GM23338 (cell line): Measurements from ENCODE around the gene HIVEP3. TPM values are rescaled to one million over a fixed set of nuclear protein-coding genes. Genes with fewer than 3 reads are reported as not detected.

Experiments used
- ATAC-seq: fragments of 200-7000 bp; cut with Tn5 transposase; 3 replicates; pipeline ENCODE4 v1.9.1; 2020
- DNase-seq: peaks from one replicate; pipeline ENCODE4 v3.0.0-alpha.2; 2015; ENCODE audit warnings: low spot score
- H2AFZ ChIP-seq: fragments of 200-600 bp; sonication (generic); 2 replicates; pipeline ENCODE4 v1.8.0; 2016; ENCODE audit warnings: antibody characterized with exemption, mild to moderate bottlenecking, moderate library complexity
- H3F3A ChIP-seq: fragments of 200-600 bp; sonication (generic); replicated peaks from 2 replicates; pipeline ENCODE4 v1.8.0; 2017; ENCODE audit warnings: antibody characterized with exemption, mixed run types, low read depth
- H3K27ac ChIP-seq: fragments of 200-600 bp; sonication (generic); 2 replicates; pipeline ENCODE4 v1.6.1; 2016; ENCODE audit warnings: low read depth
- H3K27me3 ChIP-seq: fragments of 200-600 bp; sonication (generic); 2 replicates; pipeline ENCODE4 v1.8.0; 2016; ENCODE audit warnings: mild to moderate bottlenecking, mixed run types, moderate library complexity; ENCODE audit not compliant: insufficient read depth
- H3K36me3 ChIP-seq: fragments of 200-600 bp; sonication (generic); 2 replicates; pipeline ENCODE4 v1.8.0; 2016; ENCODE audit warnings: mild to moderate bottlenecking; ENCODE audit not compliant: insufficient read depth
- H3K4me1 ChIP-seq: fragments of 200-600 bp; sonication (generic); 2 replicates; pipeline ENCODE4 v1.8.0; 2016; ENCODE audit warnings: mild to moderate bottlenecking, moderate library complexity; ENCODE audit not compliant: insufficient read depth
- H3K4me2 ChIP-seq: fragments of 200-600 bp; sonication (generic); 2 replicates; pipeline ENCODE4 v1.7.1; 2017; ENCODE audit warnings: mixed run types
- H3K4me3 ChIP-seq: fragments of 200-600 bp; sonication (generic); 2 replicates; pipeline ENCODE4 v1.6.1; 2016; ENCODE audit warnings: mixed run types
- H3K79me2 ChIP-seq: fragments of 200-600 bp; sonication (generic); replicated peaks from 2 replicates; pipeline ENCODE4 v1.8.0; 2017; ENCODE audit warnings: mild to moderate bottlenecking; ENCODE audit not compliant: insufficient read depth
- H3K9me2 ChIP-seq: fragments of 200-600 bp; sonication (generic); 2 replicates; pipeline ENCODE4 v1.8.0; 2017; ENCODE audit not compliant: insufficient read depth
- H4K20me1 ChIP-seq: fragments of 200-600 bp; sonication (generic); replicated peaks from 2 replicates; pipeline ENCODE4 v1.8.0; 2017; ENCODE audit warnings: mild to moderate bottlenecking; ENCODE audit not compliant: insufficient read depth
- H3K27ac Mint-ChIP-seq: 2 replicates; pipeline ENCODE4 v1.8.0; 2020; ENCODE audit warnings: inconsistent platforms, mild to moderate bottlenecking, moderate library complexity, mixed read lengths
- H3K27me3 Mint-ChIP-seq: 3 replicates; pipeline ENCODE4 v1.8.0; 2022; ENCODE audit warnings: low read depth, mild to moderate bottlenecking, moderate library complexity, mixed read lengths, inconsistent platforms; ENCODE audit not compliant: insufficient read depth, poor library complexity
- H3K36me3 Mint-ChIP-seq: 3 replicates; pipeline ENCODE4 v1.8.0; 2021; ENCODE audit warnings: low read depth, mild to moderate bottlenecking, inconsistent platforms, moderate library complexity, mixed read lengths
- H3K4me1 Mint-ChIP-seq: 3 replicates; pipeline ENCODE4 v1.8.0; 2020; ENCODE audit warnings: mild to moderate bottlenecking, inconsistent platforms, mixed read lengths
- H3K4me3 Mint-ChIP-seq: 3 replicates; pipeline ENCODE4 v1.8.0; 2021; ENCODE audit warnings: moderate library complexity, mild to moderate bottlenecking, inconsistent platforms, mixed read lengths
- H3K9me3 Mint-ChIP-seq: 3 replicates; pipeline ENCODE4 v1.8.0; 2020; ENCODE audit warnings: moderate library complexity, mild to moderate bottlenecking, inconsistent platforms, mixed read lengths
- EZH2 ChIP-seq: fragments of 200-600 bp; sonication (generic); IDR thresholded peaks from one replicate; pipeline ENCODE4 v1.8.0; 2017; ENCODE audit warnings: antibody characterized with exemption, mild to moderate bottlenecking, low read depth; ENCODE audit not compliant: unreplicated experiment
- JUNB ChIP-seq: IDR thresholded peaks from one replicate; pipeline ENCODE4 v1.6.1; 2016; ENCODE audit warnings: antibody characterized with exemption; ENCODE audit not compliant: unreplicated experiment
- POLR2AphosphoS5 ChIP-seq: IDR thresholded peaks from 2 replicates; pipeline ENCODE4 v1.6.1; 2016; ENCODE audit warnings: antibody characterized with exemption, low read depth
- ZNF331 ChIP-seq: fragments of 250-450 bp; sonication (Bioruptor Pico); IDR thresholded peaks from 2 replicates; pipeline ENCODE4 v1.5.0; 2020; ENCODE audit warnings: low read depth, mild to moderate bottlenecking, moderate library complexity
- polyA plus RNA-seq: library from polyadenylated mRNA; unstranded; fragments of >200 nt; fragmentation: Nextera tagmentation; extraction: Ambion mirVana; gene quantifications from 2 replicates; pipeline ENCODE4 v1.2.1, GENCODE V29; 2016
- total RNA-seq: library from RNA; depleted of rRNA; stranded (reverse); fragments of >200 nt; shearing (Covaris generic); gene quantifications from 2 replicates; pipeline ENCODE4 v1.2.3, GENCODE V29; 2014
- TF ChIP-seq, protein P1 (sequence below), 2 experiments: fragments of 200-600 bp in 1 of 2; sonication (generic) in 1 of 2; conservative IDR thresholded peaks; 2 replicates each; pipeline versions ENCODE4 v1.5.1 to v1.6.1; 2016 to 2017; ENCODE audit warnings: antibody characterized with exemption in 2 of 2, low read depth in 2 of 2, mild to moderate bottlenecking in 2 of 2, moderate library complexity in 1 of 2
- TF ChIP-seq, protein P2 (sequence below): IDR thresholded peaks from 2 replicates; pipeline ENCODE4 v1.6.1; 2016; ENCODE audit warnings: antibody characterized with exemption

Gene HIVEP3
- total and polyA plus RNA-seq, 2 experiments from 2014 or later: 0.14 to 0.24 TPM

GRCh38 chr1:41503538-41504113 lies 415.1 kb downstream of the HIVEP3 start:
- H3K9me3 Mint-ChIP-seq: no peaks in the 10 kb centered on the region; the same call in 2 of the 3 replicates
- no peaks in the 10 kb centered on the region for H3K36me3 Mint-ChIP-seq
- DNase-seq: no peak
- TF ChIP-seq JUNB: no peak
- TF ChIP-seq, protein P1, sequence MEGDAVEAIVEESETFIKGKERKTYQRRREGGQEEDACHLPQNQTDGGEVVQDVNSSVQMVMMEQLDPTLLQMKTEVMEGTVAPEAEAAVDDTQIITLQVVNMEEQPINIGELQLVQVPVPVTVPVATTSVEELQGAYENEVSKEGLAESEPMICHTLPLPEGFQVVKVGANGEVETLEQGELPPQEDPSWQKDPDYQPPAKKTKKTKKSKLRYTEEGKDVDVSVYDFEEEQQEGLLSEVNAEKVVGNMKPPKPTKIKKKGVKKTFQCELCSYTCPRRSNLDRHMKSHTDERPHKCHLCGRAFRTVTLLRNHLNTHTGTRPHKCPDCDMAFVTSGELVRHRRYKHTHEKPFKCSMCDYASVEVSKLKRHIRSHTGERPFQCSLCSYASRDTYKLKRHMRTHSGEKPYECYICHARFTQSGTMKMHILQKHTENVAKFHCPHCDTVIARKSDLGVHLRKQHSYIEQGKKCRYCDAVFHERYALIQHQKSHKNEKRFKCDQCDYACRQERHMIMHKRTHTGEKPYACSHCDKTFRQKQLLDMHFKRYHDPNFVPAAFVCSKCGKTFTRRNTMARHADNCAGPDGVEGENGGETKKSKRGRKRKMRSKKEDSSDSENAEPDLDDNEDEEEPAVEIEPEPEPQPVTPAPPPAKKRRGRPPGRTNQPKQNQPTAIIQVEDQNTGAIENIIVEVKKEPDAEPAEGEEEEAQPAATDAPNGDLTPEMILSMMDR (conservative IDR thresholded peaks at IDR 0.05; ENCODE audit: low read depth in 2 of 2): peak; percentile 21 to 25; a peak in 2 of 4 replicates
- TF ChIP-seq, protein P2, sequence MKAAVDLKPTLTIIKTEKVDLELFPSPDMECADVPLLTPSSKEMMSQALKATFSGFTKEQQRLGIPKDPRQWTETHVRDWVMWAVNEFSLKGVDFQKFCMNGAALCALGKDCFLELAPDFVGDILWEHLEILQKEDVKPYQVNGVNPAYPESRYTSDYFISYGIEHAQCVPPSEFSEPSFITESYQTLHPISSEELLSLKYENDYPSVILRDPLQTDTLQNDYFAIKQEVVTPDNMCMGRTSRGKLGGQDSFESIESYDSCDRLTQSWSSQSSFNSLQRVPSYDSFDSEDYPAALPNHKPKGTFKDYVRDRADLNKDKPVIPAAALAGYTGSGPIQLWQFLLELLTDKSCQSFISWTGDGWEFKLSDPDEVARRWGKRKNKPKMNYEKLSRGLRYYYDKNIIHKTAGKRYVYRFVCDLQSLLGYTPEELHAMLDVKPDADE: no peak
- Histone ChIP-seq H3K36me3 (no peaks in the 10 kb centered on the region), H3K27me3 (no peaks in the 10 kb centered on the region), H3K79me2 (no peaks in the 10 kb centered on the region), H3K27ac (no peak overlapping the region), H3K9me2 (no peaks in the 10 kb centered on the region), H3K4me1 (no peaks in the 10 kb centered on the region), H3F3A (no peaks in the 10 kb centered on the region), H4K20me1 (no peaks in the 10 kb centered on the region), H3K4me2 (no peak overlapping the region), H3K4me3 (no peak overlapping the region), H2AFZ (no peak overlapping the region)
- H3K27ac Mint-ChIP-seq: no peak overlapping the region
- H3K27me3 Mint-ChIP-seq: peaks cover 13% of the 10 kb centered on the region
- no peak overlapping the region for H3K4me3 Mint-ChIP-seq
- H3K4me1 Mint-ChIP-seq: peaks cover 19% of the 10 kb centered on the region
- ATAC-seq: peak; percentile 12; the same call in 1 of the 3 replicates

DNA sequence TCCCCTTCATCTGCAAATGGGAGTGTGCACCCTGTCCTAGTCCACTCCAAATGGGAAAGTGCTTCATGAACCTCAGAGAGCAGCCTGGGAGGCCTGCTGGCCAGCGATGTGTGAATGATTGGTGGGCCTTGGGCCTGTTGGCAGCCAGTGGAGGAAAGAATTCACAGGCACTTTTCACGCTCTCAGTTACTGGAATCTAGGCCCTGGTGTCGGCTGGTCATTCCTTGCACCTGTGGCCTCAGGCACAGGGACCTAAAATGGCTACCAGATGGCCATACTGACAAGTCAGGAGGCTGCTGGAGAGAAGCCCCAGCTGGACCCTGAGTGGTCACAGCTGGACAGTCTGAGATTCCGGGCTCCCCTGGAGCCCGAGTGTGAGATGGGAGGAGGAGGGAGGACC lies 415.8 kb downstream of the HIVEP3 start:
- Histone ChIP-seq H3F3A (no peaks in the 10 kb centered on the region), H3K27ac (no peak overlapping the region), H3K4me3 (no peak overlapping the region), H3K27me3 (no peaks in the 10 kb centered on the region), H4K20me1 (no peaks in the 10 kb centered on the region), H3K79me2 (no peaks in the 10 kb centered on the region), H2AFZ (no peak overlapping the region), H3K36me3 (no peaks in the 10 kb centered on the region), H3K4me1 (no peaks in the 10 kb centered on the region), H3K9me2 (no peaks in the 10 kb centered on the region), H3K4me2 (no peak overlapping the region)
- H3K27ac Mint-ChIP-seq: no peak overlapping the region
- H3K36me3 Mint-ChIP-seq: no peaks in the 10 kb centered on the region
- H3K4me3 Mint-ChIP-seq: no peak overlapping the region
- H3K9me3 Mint-ChIP-seq: no peaks in the 10 kb centered on the region; the same call in 2 of the 3 replicates
- H3K27me3 Mint-ChIP-seq: peaks cover 19% of the 10 kb centered on the region
- TF ChIP-seq EZH2 (no peak), JUNB (no peak), POLR2AphosphoS5 (no peak), ZNF331 (CRISPR knock-in tag) (no peak)
- TF ChIP-seq, protein P1 (conservative IDR thresholded peaks at IDR 0.05; ENCODE audit: low read depth in 2 of 2): no peak
- no peak for ATAC-seq
- DNase-seq: no peak
- peaks cover 24% of the 10 kb centered on the region for H3K4me1 Mint-ChIP-seq
